Measurements from ENCODE around the gene ITPK1.

ITPK1 gene

GRCh38 chr14:93027810-93028723, 87.7 kb downstream of the ITPK1 start:
- DNase-seq (ENCODE audit: low spot score), result peak; percentile 77

DNA sequence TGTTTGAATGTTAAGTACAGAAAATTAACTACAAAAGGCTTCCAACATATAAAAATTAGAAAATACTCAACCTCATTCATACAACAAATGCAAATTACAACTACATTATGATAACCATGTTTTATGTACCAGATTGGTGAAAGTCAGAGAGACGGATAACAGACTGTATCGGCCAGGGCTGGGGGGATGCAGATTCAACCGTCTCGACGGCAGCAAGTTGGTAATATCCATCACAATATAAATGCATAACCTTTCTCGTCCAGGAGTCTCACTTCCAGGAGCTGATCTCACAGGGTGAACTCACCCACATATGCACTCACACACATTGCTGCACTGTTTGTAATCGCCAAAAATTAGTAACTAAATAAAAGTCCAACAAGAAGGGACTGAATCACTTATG, 89.4 kb downstream of the ITPK1 start:
- no peak for DNase-seq (ENCODE audit: low spot score)

DNA sequence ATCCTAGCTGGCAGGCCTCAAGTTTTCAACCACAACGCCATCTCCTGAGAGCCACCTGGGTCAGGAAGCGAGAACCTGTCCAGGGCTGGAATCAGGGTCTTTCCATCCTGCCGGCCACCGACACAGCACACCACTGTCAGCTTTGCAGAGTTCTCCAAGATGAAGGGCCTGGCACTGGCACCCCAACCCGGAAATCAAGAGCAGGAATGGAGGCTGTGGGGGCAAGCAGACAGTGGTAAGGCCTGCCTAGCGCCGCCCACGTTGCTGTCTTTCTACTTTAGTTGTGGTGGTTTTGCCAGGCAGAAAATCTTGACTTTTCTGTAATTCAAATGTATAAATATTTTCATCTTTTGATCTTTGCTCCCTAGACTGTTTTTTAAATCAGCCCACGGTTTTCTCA, 90.7 kb downstream of the ITPK1 start:
- no peak for DNase-seq (ENCODE audit: low spot score)

GRCh38 chr14:93024493-93024892, 91.2 kb downstream of the ITPK1 start:
- DNase-seq (ENCODE audit: low spot score), result no peak

DNA sequence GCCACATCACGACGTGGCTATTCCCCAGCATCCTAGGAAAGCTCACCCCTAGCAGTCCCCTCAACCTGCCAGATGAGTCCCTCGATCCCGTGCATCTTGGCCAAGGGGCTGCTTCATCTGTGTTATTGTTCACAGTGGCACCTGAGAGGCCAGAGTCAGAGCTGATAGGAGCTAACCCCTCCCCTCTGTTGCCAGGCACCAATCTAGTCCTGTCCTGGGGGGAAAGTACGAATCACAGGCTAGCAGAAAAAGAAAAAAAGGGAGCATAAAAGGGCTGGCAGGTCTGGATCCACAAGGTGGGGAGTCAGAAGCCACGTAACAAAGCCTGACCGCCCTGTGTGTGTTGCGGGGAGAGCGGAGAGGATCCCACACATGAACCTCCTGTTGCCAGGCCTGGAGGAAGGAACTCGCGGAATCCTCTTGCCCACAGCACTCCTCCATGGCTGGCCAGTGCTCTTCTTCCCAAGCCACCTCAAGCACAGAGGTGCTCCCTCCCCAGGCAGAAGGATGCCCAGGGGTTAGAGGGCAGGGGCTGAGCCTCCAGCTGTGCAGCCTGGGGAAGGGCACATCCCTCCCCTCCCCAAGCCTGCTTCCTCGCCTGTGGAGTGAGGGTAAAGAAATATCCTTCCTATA, 91.8 kb downstream of the ITPK1 start:
- DNase-seq (ENCODE audit: low spot score), result no peak

- no peak for DNase-seq (ENCODE audit: low spot score)
Measured at GRCh38 chr14:93023039-93023438, 92.7 kb downstream of the ITPK1 start.

GRCh38 chr14:93019970-93020369, 95.8 kb downstream of the ITPK1 start:
- no peak for DNase-seq (ENCODE audit: low spot score)

- DNase-seq (ENCODE audit: low spot score), result no peak
Measured at GRCh38 chr14:93019367-93019843, 96.3 kb downstream of the ITPK1 start.

- no peak for DNase-seq (ENCODE audit: low spot score)
Measured at GRCh38 chr14:93018366-93018765, 97.4 kb downstream of the ITPK1 start.

- no peak for DNase-seq (ENCODE audit: low spot score)
Measured at GRCh38 chr14:93017898-93018297, 97.8 kb downstream of the ITPK1 start.

DNA sequence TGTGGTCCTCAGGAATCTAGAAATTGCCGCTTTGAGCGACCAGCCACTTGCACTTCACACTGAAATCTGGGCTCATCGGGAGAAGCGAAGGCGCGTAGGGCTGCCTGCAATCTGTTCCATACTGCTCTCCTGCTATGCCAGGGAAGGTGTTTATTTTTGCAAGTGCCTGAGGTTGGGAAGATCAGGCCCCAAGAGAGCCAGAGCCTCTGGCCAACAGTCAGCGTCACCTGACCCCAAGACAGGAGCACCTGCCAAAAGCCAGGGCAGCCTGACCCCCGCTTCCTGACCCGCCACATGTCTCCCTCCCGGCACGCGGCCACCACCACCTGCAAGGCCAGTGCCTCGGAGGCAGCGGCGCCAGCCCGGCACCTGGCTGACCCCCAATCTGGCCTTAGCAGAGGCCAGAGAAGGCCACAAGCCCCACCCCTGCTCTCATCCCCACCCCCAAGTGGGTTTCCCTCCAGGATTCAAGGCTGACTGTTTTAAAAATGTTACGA, 98.4 kb downstream of the ITPK1 start:
- no peak for DNase-seq (ENCODE audit: low spot score)

DNA sequence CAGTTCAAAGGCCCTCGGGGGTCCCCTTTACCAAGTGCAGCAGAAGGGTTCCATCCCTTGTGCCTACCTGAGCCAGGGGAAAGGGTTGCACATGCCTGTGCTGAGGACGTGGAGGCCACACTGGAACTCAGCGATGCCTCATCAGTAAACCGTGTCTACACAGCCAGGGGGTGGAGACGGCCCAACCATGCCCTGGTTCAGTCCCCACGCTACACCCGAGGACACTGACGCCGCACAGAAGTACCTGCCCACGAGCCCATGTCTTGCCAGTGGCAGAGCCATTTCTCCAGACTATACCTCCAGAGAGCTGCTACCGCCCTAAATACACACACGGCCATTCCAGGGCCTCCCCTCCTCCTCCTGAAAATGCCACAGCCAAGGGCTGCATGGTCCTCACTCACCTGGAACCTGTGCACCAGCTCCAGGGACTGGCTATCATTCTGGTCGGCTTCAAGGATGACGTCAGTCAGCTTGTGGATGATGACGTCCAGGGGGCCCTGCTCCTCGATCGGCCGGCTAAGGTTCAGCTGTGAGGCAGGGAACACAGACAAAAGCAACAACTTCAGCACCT, 99.4 kb downstream of the ITPK1 start:
- DNase-seq (ENCODE audit: low spot score), result peak; percentile 15

DNA sequence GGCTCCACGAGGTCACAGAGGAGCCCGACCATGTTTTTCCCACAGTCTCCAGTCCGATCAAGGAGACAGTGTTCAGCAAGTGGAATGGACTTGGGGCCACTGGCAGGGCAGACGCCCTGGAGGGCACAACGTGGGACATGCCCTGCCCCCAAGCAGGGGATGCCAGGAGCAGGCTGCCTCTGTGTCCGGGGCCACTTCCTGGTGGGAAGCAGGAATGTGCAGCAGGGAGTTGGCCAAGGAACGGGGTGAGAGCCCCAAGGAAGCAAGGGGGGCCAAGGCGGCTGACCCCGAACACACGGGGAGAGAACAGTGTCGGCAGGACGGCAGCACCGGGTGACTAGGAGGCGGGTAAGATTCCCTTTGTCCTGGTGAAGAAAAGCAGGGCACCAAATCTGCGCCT, 100.2 kb downstream of the ITPK1 start:
- DNase-seq (ENCODE audit: low spot score), result no peak

DNA sequence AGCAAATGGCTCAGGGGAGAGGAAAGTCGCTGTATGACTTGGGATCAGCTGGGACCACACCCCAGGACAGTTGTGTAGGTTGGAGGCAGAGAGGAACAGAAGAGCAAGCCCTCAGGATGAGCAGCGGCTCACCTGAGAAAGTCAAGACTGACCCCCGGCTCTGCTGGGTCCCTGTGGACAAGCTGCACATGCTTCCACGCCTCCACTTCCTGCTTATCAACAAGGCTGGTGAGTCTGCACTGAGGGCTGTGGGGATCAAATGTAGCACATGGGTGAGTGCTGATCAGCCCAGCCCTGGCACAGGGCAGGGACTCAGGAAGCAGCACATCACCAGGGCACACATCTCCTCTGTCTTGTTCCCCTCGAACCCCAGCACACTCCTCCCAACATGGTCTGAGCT, 100.7 kb downstream of the ITPK1 start:
- DNase-seq (ENCODE audit: low spot score), result no peak

DNA sequence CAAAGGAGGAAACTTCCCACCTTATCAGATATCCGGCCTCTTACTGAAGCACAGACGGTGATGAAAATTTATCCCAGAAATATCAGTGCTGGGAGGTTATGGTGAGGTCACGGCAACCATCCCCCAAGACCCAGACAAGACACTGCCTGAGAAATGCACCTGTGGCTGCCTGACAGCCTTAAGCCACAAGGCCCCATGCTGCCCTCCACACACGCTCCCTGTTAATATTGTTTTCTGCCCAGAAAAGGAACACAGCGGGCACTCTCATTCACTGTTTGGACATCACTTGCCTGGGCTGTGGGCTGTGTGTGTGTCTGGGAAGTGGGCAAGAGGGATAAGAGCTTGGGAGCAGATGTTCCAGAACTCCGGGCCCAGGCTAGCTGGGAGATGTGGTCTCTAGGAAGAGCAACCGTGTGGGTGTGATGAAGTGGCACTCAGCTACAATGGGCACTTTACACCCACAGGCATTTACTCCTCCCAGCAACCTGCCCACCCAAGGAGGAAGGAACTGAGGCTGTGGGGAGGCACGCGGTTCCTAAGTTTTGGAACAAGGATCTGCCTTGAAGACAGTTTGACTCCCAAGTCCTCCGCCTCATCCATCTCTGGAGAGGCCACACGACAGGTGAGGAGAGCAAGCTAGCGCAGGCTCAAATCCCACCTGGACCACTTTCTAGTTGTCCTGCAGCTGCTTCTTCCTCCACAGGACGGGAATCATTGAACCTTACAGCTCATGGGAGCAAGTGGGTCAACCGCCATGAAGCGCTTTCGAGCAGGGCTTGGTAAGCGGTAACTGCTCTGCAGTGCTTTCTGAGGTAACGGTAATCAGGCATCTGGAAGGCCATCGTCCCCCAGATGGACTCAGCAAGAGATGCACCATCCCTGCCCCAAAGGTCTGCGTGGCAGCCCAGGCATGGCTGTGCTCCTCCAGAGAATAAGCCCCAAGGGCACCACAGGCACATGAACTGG, 101.4 kb downstream of the ITPK1 start:
- no peak for DNase-seq (ENCODE audit: low spot score)

DNA sequence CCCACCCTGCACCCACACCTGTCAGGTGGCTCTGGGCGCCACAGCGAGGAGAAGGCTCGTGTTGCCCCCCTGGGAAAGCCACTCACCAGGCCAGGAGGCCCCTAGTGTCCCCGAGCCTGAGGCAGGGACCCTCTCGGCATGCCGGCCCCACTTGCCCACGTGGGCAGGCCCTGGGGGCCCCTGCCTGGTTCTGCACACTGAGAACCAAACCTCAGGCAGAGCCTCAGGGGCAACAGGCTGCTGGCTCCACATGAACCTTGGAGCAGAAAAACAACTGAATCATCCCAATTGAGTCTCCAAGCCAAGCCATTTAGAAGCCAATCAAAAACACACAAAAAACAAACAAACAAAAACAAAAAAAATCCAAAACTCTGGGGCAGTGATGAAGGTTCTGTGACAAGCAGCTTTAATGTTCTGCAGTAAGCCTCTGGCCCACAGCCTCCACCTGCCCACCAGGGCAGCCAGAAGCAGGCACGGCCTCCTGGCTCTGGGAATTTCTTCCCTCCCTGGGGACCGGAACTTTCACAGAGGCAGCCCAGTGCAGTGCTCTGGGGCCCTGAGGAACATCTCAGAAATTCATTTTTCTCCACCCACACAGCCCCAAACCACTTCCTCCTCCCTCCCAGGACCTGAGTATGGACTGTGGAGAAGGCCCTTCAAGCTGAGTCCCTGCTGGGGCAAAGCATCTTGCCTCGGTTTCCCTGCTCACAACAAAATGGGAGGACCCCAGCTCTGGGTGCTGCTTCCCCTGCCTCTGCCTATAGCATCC, 102.6 kb downstream of the ITPK1 start:
- DNase-seq (ENCODE audit: low spot score), result no peak

DNA sequence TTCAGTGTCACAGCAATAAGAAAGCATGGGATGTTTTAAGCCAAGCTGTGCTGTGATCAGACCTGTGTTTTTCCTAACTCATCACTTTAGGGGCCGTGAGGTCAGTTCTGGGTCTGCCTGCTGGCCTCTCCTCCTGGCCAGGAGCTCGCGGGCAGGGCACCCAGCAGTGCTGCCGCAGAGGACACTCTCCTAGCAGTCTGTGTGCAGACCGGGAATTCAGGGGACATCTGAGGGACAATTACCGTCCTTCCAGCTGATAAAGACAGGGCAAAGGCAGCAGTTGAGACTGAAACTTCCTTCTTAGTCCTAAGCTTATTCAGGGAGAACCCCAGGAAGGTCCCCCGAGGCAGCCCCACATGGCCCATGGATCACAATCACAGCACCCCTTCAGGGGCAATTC, 103.2 kb downstream of the ITPK1 start:
- no peak for DNase-seq (ENCODE audit: low spot score)

DNA sequence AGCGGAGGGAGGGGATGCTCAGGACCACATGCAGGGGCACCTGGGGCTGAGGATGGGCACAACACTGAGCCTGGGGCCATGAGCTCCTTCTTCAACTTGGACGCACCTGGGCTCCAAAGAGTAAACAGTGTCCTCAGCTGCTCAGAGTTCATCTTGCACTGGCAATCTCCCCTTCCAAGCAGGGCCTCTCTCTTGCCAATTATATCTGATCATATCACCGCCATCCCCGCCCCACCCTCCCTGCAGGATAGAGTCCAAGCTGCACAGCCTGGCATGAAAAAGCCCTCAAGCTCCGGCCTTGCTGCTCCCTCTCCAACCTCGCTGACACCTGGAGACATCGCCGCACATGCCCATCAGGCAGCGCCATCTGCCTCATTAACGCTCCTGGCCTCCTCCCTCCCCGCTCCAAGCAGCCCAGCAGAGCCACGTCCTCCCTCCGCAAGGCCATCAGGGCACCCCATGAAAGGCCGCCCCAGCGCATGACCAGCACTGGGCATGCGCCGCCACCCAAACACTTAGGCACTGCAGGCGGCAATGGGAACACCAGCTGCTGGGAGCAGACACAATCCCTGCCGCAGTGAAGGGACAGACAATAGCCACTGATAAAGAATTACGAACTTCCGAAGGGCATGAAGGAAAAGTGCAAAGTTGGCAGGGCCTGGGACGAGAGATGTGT, 103.9 kb downstream of the ITPK1 start:
- DNase-seq (ENCODE audit: low spot score), result no peak

DNA sequence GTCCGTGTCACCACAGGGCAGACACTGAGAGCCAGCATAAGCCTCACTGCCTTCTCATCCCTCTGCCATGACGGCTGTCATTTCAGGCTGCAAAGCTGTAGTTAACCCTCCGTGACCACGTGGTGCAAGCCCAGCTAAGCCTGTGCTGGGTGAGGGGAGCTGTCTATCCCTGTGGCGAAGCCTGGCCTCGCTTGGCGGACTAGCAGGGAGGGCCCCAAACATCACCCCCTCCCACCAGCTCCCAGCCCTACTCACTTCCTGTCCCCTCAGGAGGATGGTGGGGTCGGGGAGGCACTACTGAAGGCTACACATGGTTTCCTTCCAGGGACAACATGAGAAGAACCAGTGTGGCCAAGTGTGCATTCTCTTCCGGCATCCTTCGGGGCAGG, 104.6 kb downstream of the ITPK1 start:
- no peak for DNase-seq (ENCODE audit: low spot score)

GRCh38 chr14:93010522-93011140, 105.1 kb downstream of the ITPK1 start:
- peak; percentile 52 for DNase-seq (ENCODE audit: low spot score)
